Metanephros (tissue), 1 donor: ENCODE results near the gene PVR. TPM values are rescaled to one million over a fixed set of nuclear protein-coding genes. Genes with fewer than 3 reads are reported as not detected.

Source experiments
- total RNA-seq: library from RNA; depleted of rRNA; stranded (reverse); fragments of >200 nt; gene quantifications from one replicate; pipeline ENCODE4 v1.2.3, GENCODE V29; 2014

PVR gene, protein sequence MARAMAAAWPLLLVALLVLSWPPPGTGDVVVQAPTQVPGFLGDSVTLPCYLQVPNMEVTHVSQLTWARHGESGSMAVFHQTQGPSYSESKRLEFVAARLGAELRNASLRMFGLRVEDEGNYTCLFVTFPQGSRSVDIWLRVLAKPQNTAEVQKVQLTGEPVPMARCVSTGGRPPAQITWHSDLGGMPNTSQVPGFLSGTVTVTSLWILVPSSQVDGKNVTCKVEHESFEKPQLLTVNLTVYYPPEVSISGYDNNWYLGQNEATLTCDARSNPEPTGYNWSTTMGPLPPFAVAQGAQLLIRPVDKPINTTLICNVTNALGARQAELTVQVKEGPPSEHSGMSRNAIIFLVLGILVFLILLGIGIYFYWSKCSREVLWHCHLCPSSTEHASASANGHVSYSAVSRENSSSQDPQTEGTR
- 51.9 TPM for total RNA-seq

DNA sequence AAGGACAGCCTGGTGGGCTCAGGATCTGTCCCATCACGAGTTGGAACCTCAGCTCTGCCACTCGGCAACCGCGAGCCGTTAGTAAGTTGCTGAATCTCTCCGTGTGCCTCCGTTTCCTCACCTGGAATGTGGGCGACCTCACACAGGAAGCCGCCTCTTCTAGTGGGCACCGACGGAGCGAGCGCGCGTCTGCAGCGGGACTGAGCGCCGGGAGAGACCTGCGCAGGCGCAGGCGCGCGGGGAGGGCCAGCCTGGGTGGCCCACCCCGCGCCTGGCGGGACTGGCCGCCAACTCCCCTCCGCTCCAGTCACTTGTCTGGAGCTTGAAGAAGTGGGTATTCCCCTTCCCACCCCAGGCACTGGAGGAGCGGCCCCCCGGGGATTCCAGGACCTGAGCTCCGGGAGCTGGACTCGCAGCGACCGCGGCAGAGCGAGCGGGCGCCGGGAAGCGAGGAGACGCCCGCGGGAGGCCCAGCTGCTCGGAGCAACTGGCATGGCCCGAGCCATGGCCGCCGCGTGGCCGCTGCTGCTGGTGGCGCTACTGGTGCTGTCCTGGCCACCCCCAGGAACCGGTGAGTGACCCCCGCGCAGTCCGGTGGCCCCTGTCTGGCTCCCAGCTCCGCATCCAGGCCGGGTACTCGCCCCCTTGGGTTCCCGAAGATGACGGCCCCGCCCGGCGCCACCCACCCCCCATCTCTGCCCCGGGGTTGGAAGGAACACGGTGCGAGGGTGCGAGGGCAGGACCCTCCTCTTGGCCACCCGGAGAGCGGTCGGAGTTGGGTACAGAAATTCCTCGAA, at the start of gene PVR:
TSS of gene PVR (plus strand) at position 306 of the 797 bp plus-strand sequence. CDS start at position 493, 187 bp downstream.

GRCh38 chr19:44613295-44614178, 30.2 kb upstream of the PVR start, which contains the start of gene IGSF23:
IGSF23 (plus strand) TSS chr19:44613563; CDS start chr19:44613646, 83 bp downstream.

DNA sequence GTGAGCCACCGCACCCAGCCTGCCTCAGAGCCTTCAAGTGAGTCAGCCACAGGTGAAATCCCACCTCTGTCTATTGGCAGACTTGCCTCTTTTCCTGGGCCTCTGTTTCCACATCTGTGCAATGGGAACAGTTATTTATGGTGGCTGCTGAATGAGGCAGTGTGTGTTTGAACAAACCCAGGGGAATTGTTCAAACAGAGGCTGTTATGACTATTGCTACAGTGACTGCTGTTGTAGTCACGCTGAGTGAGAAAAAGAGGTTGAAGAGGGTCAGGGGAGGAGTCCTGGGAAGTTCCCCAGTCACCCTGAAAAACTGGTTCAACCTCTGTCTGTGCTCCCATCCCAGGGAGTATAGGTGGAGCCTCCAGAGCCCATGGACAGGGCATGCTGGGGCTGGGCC, 27.7 kb downstream of the PVR start, which contains the start of gene CEACAM19:
TSS of gene CEACAM19 (plus strand) at position 83 of the 400 bp plus-strand sequence. CDS start 450 bp downstream, outside the sequence.

GRCh38 chr19:44698492-44699201, 54.9 kb downstream of the PVR start, which contains the start of gene CEACAM16:
CEACAM16 (plus strand) TSS chr19:44699151; CDS start chr19:44701457, 2,306 bp downstream.

Other genes with a start within 250 kb of the PVR start
- 6.4 TPM for gene ZNF285, start 242.3 kb upstream of the PVR start, total RNA-seq
- 10.8 TPM for gene ZNF229, start 195.4 kb upstream of the PVR start, total RNA-seq
- gene ZNF180, start 143.4 kb upstream of the PVR start, total RNA-seq = 15.0 TPM
- not detected for gene CEACAM20, start 114.2 kb upstream of the PVR start, total RNA-seq
- 0.76 TPM for gene IGSF23, start 30.3 kb upstream of the PVR start, total RNA-seq
- 4.1 TPM for gene CEACAM19, start 27.6 kb downstream of the PVR start, total RNA-seq
- not detected for gene CEACAM16, start 55.2 kb downstream of the PVR start, total RNA-seq
- 15.7 TPM for gene BCL3, start 104.8 kb downstream of the PVR start, total RNA-seq
- 8.8 TPM for gene CBLC, start 134.0 kb downstream of the PVR start, total RNA-seq
- 467 TPM for gene BCAM, start 165.2 kb downstream of the PVR start, total RNA-seq
- 119 TPM for gene NECTIN2, start 202.4 kb downstream of the PVR start, total RNA-seq
- gene TOMM40, start 247.3 kb downstream of the PVR start, total RNA-seq = 36.9 TPM